HG02938 (cell line): ENCODE data around the gene MBL2.

Experiments used
- ATAC-seq: cut with Tn5 transposase; IDR thresholded peaks from one replicate; pipeline ENCODE4 v1.9.1; 2021; ENCODE audit warnings: mild to moderate bottlenecking, moderate library complexity; ENCODE audit not compliant: unreplicated experiment

The MBL2 gene

DNA sequence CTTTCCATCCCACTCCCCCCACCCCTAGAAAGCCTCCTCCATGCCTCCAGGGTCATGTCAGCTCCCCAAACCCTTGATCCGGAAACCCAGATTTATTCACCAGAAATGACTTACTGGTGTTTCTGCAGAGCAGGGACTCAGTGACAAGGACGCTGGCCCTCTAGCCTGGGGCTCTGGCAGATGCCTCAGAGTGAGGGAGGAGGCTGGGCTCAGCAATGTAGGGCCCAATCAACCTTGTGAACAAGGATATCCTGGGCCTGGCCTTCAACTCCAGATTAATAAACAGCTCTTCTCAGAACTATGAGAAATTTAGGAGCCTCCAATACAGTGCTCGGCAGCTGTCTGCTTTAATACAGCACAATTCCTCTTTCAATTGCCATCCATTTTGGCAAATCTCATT is at the start of gene MBL2:
Gene MBL2 (minus strand): TSS at position 162 of the 400 bp plus-strand sequence. CDS start 1,149 bp downstream, outside the sequence.
- ATAC-seq = no peak

DNA sequence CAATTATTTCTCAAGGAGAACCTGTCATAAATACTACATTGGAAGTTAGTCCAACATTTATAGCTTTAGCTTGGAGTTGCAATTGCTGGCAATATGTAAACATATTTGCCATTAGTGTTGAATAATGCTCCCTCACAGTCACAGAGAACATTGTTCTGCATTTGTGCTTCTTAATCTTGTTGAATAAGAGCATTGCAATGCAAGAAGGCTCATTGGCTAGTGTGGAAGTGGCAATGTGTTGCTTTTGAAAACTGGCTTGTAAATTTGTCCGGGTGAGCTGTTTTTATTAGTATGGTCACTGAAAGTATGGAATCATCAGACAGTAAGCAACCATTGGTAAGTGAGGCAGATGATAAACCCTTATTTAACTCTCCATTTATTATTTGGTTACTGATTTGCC is 47.7 kb upstream of the MBL2 start:
- no peak for ATAC-seq

DNA sequence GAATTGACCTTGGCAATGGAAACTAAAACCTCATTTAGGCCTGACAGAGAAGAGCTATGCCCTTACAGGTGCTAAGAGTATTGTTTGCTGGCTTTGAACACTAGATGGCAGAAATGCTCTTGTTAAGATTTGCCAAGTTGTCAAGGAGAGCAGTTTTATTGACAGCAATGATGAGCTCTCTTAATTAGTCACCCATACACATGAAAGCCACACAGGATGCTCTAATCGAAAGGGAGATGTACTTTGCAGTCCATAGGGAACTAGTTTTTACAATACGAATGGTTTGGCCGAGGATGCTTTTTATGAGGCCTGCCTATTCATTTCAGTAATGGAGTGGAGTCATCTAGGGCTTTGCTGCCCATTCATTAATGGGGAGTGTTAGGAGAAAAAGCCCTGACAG is 45.4 kb upstream of the MBL2 start:
- ATAC-seq = peak; percentile 99

DNA sequence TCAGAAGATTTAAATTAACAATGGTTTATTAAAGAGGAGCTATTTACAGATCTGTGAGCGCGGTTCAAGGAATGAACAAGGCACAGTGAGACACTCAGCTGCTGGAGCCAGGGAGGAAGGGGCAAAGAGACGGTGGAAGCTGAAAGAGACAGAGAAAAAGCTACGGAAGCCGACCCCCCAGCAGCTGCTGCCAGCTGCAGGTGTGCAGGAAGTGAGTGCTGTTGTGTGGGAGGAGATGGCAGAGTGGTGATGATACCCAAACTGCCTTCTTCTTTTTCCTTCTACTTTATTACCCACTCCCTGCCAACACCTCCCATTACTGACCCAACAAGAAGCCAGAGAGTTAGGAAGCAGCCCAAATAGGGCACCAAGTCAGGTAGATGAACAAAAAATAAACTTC is 41.9 kb upstream of the MBL2 start:
- no peak for ATAC-seq

DNA sequence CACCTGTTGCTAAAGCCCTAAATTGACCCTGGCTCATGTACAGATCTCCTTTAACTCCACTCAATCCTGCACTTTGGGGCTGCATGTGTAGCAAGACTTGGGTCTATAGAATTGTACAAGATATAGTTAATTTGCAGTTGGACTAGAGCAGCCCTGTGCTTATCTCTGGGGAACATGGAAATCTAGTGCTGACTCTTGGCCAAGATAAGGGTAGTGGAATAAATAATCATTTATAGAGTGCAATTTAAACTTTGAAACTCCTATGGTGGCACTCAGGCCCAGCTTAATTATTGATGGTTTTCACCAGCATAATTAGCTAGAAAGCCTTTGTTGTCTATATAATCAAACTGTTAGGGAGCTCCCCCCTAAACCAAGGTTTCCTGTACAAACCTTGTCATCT is 39.2 kb upstream of the MBL2 start:
- ATAC-seq = no peak

DNA sequence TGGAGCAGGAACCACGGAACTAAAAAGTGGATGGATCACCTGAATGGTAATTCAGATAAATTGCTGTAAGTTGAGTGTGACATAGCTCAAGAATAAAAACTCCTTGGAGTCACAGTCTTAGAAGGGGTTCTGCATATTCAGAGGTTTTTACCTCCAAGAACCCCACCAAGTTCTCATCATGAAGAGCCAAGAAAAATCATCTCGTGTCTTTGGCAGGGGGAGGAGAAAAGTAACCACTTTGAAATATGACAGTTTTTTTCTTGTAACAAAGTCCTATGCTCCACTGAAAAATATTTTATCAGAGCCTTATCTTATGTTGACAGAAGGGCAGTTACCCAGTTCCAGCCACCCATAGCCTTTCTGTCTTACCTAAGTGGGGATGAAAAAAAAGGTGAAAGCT is 38.2 kb upstream of the MBL2 start:
- no peak for ATAC-seq

DNA sequence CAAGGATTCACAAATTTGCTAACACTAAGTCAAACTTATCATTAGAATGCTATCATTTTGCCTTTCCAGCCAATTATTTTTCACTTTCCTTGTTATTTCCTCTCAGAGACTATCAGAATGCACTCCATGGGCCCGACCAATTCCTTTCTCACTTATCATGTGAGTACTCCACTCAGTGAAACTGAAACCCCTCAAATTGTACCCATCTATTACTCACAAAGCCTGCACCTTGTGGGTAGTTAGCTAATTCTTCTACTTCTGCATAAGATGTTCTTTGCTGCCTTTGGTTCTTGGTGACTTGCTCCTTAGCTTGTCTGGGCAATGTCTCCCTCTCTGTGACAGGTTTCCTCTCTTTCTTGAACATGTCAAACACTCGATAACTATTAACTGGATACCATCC is 35.2 kb upstream of the MBL2 start:
- no peak for ATAC-seq

DNA sequence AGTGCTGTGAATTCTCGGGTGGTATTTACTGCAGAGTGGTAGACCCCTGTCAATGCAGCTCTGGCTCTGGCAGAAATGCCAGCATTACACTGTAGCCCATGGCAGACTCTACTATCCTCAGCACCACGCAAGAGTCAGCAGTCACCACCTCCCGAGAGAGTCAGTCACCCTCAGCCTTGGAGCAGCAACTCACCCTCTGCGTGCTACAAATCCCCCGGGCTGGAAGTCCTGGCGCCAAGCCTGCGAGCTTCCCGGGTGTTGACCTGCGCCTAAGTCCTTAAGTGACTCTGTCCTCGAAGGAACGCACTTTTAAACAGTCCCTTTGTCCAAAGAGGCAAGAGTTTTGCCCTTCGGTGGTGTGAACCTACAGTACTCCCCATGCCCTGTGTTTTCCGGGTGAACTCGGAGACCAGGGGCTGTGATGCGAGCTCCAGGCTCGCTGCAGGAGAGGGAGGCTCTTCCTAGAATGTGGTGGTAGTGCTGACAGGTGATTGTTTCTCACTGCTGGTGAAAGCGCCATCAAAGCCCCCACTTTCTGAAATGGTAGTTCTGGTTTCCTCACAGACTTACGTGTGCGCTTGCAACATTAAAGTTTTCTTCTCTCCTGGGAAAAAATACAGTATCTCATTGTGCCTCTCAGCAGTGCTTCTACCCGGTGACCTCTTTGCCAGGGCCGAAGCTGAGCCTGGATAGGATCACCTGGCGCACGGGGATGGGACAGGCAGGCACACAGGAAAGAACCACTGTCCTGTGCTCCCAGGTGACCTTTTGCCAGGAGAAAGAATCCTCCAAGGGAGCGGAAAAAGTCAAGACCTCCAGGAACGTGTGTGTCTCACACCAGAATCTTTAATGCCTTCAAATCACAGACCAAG is 33.1 kb upstream of the MBL2 start:
- ATAC-seq = no peak

DNA sequence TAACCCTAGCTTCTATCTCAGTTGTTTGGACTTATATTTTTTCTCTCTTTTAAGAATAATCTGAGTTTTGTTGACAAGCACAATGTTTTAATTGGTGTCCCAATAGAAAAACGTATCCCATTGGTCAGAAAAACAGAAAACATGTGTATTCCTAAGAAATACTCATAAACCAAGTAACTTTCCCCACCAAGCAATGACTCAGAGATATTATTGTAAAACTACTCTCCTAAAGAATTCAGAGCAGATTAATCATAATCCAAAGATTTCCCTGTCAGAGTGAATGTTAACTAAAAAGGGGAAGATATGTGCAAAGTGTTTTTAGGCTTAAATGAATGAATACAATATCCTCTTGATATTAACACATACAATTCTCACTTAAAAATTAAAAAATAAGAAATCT is 29.4 kb upstream of the MBL2 start:
- ATAC-seq = no peak

DNA sequence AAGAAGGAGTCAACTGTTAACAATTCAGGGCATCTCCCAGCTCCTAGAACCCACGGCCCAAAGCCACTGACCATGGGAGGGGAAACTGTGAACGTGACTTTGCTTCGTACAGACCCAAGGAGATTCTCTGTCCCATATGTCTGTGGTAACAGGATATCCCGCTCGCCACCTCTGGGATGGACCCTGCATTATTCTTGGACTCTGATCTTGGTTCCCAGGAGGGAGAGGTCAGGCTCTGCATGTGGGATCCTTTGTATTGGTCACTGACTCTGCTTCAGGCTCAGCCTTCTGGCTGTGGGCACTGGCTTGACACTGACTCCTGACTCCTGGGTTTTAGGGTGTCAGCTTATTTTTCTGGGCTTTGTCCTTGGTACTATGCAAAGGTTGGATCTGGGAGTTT is 13.5 kb upstream of the MBL2 start:
- ATAC-seq = no peak

DNA sequence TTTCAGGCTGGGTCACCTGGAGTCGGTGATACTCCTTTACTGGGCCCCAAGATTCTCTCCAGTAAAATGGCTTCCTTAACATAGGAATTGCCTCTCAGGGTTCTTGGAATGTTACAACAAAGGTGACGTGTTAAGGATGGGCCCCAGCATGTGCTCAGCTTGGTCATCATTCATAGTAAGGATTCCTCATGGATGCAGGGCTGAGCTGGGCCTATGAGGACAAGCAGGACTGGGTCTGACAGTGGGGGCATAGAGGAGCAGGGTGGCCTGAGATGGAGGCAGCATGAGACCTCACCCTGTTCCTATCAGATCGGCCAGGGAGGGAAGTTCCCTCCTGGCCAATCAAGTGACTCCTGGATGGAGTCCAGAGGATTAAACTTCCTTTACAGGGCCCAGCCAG is 12.8 kb upstream of the MBL2 start:
- ATAC-seq = no peak

DNA sequence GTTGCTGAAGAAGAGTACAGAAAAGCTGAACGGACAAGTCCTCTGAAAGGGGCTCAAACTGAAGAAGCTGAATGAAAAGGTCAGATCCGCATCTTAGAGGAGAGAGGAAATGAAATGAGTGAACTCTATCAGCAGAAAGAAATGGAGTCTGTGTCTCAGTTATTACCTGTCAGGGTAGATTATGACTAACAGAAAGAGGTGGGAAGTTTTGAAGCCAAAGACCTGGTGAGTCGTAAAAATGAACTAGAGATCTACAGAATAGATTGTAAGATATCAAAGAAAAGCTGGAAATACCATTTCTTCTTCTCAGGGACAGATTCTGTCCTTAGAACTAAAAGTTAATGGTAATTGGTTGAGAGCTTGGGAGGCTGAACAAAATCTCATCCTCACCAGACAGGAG is 11.1 kb upstream of the MBL2 start:
- ATAC-seq = no peak

DNA sequence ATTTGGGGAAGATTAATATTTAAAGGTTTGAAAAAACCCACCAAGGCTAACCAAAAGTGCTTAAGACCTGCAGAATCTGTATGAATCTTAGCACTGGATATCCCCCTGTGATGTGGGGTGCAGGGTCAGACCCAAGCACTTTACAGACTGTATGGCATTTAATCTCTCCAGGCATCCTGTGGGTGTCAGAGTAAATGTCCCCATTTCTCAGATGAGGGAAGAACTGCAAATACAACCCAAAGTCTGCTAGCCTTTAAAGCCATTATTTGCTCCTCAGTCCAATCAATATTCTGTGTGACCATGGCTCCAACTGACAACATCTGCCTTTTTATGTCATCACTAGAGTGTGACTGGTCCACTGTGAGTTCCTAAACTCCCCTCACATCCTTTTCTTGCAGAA is 10.0 kb upstream of the MBL2 start:
- ATAC-seq = no peak

DNA sequence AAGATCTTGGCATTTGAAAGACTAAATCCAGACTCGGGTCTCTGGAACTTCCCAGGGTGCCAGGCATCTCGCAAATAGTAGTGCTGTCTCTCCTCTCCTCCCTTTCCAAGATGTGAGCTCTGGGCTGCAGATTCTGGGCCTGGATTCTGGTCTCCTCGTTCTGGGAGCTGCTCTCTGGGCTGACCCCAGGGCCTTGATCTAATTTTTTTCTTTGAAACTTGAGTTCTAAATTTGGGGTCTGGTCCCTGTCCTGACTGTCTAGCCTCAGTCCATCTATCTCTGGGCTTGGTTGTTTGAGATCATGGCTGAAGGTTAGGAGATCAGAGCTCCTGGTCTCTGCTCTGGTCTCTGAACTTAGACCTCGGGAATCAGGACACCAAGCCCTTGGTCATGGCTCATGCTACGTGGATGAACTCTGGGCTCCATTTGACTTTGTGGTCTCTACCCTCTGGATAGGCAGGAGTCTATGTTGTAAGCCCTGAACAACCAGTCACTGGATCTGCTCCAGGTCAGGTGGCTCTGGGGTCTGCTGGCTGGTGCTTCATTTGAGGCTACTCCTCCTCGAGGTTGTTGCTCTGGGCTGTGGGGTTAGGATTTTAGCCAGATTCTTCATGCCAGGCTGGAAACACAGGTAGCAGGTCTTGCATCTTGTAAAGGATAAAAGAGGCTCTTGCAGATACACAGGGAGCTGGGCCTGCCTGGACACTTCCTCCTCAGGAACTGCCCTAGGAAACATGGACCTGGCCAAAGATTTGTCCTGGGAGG is 8.0 kb upstream of the MBL2 start:
- peak; percentile 12 for ATAC-seq

DNA sequence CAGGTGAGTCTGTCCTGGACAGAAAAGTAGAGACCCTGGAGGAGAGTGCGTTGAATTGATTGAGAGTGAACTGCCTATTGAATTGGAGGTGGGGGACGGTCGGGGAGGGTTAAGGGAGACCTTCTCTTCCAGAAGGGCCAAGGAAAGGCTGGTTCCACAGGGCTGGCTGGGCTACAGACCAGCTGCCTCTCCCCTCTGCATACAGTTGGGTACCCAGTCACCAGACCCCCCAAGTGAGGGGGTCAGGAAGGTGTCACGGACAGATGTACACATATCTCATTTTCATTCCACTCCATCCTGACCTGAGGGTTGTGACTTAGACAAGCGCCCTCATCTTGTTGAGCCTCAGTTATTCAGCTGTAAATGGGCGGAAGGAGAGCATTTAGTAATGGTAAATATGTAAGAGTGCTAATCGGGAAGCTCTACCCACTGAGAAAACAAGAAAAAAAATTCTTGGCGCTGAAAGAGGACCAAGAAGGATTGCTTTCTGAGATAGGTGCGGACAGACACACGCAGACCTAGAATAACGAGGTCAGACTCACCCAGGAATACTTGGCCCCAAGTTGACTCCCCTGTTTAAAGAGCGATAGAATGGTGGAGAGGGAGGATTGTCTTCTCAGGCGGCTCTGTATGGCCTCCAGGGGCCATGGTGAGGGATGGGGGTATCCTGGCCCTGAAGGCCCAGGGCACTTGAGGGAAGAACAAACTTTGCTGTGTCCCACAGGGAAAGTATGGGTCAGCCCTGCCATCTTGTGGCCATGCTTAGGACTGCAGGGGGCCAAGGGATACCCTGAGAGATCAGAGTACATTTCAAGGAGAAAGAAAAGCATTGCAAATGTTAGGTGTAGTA is 7.2 kb upstream of the MBL2 start:
- ATAC-seq = peak; percentile 94

DNA sequence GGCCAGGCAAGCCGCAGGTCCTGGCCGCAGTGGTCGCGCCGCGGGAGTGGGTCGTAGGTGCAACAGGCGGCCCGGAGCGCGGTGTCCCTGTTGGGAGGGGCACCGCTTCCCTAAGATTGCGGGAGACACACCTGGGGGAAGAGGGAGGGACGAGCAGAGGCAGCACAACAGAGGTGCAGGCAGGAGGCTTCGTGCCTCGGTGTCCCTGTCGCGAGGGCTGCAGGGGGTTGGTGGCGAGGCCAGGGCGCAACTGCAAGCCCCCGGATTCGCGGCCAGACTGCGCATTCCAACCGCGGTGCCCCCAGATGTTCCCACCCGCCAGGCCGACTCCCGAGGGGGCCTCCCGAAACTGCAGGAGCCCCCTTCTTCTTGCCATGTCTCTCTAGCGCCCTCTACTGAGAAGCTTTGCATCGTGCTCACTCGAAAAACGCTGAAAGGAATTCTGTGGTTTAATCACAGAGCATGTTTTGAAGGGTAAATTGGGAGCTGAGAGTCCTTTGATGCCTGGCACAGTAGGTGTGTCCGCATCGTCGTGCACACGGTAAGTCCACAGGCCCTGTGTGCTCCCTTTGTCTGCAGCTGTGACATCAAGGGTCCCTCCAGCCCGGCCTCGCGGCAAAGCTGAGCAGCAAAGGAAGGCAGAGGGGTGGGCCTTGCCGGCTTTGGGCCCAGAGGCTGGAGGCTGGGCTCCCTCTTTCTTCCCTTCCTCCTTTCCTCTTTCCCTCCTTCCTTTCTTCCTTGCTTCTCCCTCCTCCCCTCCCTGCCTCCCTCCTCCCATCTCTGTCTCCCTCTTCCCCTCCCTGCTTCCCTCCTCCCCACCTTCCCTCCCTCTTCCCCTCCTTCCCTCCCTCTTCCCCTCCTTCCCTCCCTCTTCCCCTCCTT is 6.2 kb upstream of the MBL2 start:
- no peak for ATAC-seq

DNA sequence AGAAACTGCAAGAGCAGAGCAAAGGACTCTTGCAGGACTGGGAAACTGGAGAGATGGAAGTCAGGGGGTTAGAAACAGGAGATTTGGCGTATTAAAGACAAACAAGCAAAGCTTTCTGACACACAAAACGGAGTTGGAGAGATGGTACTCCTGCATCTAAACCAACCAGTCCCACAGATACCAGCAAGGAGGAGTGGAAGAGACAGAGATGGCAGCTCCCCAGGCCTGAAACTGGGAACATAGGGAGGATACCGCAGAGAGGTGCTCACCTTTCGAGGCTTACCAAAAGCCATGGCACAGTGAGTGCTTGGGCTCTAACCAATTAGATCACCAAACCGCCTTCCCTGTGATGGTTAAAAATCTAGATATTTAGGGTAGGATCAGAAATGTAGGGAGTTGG is 4.8 kb upstream of the MBL2 start:
- no peak for ATAC-seq

DNA sequence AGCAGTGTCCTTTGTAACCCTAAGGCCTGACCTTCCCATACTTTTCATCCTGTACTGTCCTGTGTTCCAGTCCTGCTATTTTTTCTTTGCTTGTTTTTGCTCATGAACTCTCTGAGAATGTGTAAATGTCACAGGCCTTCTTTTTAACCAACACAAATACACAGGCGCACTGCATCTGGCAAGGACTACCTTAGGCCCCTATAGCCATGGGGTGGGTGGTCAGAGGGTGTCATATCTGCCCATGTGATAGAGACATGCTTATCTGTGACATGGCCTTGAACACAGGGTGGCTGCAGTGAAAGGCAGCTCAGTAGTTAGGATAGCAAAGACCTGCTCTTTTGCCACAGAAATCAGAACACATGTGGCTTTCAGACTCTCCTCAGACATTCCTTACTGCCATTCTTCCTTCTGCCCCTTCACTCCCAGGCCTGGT is 3.9 kb upstream of the MBL2 start:
- ATAC-seq = no peak

DNA sequence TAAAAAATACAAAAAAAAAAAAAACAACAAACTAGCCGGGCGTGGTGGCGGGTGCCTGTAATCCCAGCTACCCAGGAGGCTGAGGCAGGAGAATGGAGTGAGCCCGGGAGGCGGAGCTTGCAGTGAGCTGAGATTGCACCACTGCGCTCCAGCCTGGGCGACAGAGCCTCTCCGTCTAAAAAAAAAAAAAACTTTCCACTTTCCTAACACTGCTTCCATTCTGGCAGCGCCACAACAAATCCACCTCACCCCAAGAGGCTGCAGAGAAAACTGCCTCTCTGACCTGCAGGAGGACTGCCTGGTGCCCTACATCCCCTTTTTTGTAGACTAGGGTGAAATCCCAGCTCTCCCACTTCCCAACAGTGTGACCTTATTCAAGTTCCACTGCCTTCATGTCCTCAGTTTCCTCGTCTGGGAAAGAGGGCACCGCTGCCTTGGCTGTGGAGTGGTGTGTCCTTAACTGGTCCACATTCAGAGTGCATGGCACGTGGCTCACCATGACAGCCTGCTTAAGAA is 2.6 kb upstream of the MBL2 start:
- no peak for ATAC-seq

DNA sequence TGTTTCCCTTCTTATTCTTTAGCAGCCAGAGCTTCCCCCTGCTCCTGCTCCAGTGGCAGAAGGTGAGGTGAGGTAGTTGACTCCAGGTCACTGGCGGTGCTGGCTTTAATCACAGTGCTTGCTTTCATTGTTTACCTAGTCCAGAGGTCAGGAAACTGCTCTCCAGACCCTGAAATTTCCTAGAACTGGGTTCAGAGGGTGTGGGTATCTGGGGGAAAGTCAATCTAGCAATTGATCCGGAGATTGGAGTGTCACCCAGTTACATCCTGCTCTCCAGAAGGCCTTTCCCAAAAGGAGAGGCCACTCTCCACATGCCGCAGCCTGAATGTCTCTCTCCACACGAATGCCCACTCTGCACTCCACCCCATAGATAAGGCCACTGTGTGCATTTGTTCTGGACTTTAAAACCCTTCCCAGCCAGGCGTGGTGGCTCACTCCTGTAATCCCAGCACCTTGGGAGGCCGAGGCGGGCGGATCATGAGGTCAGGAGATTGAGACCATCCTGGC is 2.1 kb upstream of the MBL2 start:
- no peak for ATAC-seq
